Fibroblast of pulmonary artery (primary cell): Measurements from ENCODE around the gene MAL.

ENCODE experiments used
- DNase-seq: peaks from one replicate; pipeline ENCODE4 v3.0.0-alpha.2; 2010; ENCODE audit warnings: low read depth
- H3K4me3 ChIP-seq: replicated peaks from 2 replicates; pipeline ENCODE4 v1.5.1; 2011; ENCODE audit warnings: low read depth, mild to moderate bottlenecking, control low read depth, low read length, moderate library complexity
- CTCF ChIP-seq: IDR thresholded peaks from 2 replicates; pipeline ENCODE4 v1.5.1; 2011; ENCODE audit warnings: mild to moderate bottlenecking, control low read depth, low read length, inconsistent platforms; ENCODE audit errors: missing control alignments

The MAL gene

GRCh38 chr2:95024960-95025405, 525 bp upstream of the MAL start:
- no peak overlapping the region for H3K4me3 ChIP-seq
- TF ChIP-seq CTCF: no peak
- DNase-seq: no peak

DNA sequence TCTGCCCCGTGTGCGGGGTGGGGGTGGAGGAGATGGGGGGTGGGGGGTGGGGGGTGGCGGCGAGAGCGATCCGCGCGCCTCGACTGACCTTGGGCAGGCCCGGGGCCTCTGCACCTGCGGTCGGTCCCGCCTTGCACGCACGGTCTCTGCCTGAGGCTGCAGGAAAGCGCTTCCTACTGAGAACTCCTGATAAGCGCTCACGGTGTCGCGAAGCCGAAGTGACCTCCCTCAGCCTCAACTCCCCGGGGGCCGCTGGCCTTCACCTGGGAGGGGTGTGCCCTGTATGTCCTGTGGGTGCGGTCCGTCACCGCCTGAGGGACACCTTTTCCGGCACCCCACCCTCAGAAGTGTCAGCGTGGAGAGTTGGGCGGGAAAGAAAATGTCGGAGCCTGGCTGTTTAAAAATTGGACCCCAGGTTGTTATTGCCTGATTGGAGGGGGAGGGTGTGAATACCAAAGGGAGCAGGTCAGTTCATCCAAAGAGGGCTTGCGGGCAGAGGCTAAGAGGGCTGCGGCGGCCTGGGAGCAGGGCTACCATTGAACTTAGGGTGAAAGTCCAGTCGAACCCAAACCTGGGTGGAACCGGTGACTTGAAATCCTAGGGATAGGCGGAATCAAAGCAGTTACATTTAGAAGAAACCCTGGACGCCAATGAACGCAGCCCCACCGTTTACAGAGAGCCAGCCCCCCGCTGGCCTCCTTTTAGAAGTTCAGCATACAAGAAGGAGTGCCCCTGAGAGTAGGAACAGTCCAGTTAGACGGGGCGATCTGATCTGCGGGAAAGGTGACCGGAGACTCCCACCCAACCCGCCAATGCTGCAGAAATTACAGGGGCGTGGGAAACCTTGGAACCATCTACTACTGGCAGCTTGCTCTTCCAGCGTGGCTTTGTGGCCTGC, 1.2 kb downstream of the MAL start:
- no peak for TF ChIP-seq CTCF
- DNase-seq: no peak
- H3K4me3 ChIP-seq: no peak overlapping the region

DNA sequence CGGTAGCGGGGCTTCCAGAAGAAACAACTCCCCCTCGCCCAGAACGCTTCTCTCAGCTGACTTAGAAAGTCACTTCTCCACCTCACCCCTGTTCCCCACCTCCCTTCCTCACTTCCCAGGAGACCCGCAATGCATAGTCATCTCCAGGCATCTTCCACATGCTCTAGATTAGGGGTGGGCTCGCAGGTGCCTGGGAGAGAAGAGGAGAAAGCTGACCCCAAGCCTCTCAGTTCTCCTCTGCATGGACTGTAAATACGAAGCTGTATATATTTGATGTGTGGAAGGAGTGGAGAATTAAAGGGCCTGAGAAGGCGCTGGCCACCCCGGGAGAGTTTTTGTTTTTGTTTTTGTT, 1.8 kb downstream of the MAL start:
- no peak overlapping the region for H3K4me3 ChIP-seq
- DNase-seq: no peak
- TF ChIP-seq CTCF: no peak

GRCh38 chr2:95029898-95030341, 4.4 kb downstream of the MAL start:
- TF ChIP-seq CTCF: no peak
- DNase-seq: no peak
- H3K4me3 ChIP-seq: no peak overlapping the region

DNA sequence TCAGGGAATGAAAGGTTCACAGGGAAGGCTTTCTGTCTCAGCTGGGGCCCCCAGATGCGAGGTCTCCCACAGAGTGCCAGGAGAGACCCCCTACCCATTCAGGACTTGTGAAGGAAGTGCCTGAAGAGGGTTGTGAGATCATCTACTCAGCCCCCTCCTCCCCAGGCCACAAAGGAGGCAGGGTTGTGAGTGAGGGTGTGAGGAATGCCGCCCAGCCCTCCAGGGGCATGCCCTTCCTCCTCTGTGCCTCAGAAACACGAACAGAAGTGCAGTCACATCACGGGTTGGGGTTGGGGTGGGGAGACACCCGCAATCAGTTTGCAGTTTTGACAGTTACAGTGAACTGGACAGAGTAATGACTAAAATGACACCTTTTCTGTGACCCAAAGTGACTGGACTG, 5.0 kb downstream of the MAL start:
- H3K4me3 ChIP-seq: no peak overlapping the region
- TF ChIP-seq CTCF: no peak
- no peak for DNase-seq

GRCh38 chr2:95031076-95031725, 5.7 kb downstream of the MAL start:
- no peak overlapping the region for H3K4me3 ChIP-seq
- TF ChIP-seq CTCF: no peak
- no peak for DNase-seq
